Measurements from ENCODE around the gene PITX2.

The PITX2 gene

DNA sequence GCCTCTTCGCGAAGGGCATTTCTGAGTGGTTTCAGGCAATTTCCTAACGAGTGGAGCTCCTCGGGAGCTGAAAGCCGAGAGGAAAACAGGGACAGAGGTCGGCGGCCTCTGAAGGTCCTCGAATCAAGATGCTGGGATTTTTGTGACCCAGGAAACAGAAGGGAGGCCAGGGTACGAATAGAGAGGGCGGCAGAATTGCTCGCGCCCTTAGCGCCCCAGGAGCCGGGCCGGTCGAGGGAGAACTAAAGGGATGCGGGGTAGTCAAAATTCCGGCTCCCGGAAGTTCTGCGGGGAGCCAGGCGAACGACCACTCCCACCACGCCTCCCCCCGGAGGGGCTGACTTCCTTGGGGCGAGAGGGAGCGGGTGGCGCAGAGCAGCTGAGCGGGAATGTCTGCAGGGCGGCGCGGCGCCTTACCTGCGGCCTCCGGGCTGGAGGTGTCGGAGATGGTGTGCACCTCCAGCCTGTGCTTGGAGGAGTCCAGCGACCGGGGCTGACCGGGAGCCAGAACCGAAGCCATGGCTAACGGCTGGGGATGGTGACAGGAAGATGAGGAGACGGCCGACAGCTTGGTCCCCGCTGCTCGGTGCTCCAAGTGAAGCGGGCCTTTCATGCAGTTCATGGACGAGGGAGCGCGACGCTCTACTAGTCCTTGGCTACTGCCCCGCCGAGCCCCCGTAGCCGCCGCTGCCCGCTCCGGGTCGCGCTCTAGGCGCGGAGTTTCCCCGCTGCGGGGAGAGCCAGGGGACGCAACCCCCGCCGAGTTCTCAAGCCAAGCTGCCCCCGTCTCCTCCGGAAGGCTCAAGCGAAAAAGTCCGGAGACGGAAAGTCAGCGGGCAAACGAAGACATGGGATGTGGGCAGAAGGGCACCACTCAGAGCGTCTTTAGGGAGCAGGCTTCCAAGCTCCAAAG lies 782 bp downstream of the PITX2 start:
- DNase-seq = no peak

DNA sequence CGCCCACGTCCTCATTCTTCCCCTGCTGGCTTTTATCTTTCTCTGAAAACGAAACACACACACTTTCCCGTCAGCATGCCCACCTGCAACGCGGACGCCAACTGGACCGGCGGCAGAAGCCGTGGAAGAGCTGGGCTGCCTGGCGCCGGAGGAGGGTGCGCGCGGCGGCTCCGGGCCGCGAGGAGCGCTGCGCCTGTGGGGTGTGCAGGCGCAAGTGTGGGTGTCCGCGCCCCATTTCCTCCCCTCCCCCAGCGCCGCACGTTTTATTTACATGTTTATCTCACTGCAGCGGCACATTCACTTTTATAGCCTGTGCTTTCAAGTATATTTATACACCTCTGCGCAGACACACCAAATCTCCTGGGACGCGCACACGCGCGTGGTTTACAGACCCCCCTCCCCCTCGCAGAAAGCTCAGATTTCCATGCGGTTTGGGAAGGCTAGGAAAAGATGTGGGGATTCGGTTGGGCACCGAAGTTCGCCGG lies 1.5 kb downstream of the PITX2 start:
- no peak for DNase-seq

GRCh38 chr4:110620691-110621327 lies 2.1 kb downstream of the PITX2 start:
- DNase-seq = no peak

- DNase-seq = no peak
Measured at GRCh38 chr4:110620322-110620690, 2.6 kb downstream of the PITX2 start.

DNA sequence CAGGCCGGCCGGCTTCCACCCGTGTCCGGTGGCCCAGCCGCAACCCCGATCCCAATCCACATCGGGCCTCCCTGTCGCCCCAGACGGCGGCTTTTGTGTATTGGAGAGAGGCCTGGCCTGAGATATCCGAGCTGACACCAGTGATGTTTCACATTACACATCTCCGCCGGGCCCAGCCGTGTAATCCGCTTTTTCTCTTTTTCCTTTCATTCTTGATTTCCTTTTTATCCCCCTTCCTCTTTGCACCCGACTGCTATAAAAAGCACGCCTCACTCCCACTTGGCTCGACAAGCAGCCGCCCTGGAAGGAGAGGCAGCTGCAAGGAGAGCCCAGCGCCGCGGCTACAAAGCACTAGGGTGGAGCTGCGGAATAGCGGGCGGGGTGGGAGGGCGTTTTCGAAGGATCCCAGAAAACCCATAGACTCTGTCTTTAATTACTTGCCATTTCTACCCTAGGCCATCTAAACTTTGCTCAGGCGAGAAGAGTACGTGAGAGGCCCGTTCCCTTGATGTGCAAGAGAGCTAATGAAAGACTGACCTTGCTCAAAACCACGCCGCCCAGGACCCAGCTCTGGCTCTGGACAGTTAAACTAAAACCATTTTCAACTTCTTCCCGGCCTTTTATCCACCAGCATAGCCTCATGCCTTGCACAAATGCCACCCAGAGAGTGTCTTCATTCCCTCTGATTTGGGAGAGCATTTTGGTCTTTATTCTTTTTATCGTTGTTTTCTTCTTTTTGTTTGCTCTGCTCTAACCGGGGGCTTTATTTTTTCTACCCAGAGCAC lies 3.2 kb downstream of the PITX2 start:
- no peak for DNase-seq

- no peak for DNase-seq
Measured at GRCh38 chr4:110618581-110619462, 4.1 kb downstream of the PITX2 start.

GRCh38 chr4:110617646-110618580 lies 5.0 kb downstream of the PITX2 start:
- no peak for DNase-seq

GRCh38 chr4:110617075-110617640 lies 5.7 kb downstream of the PITX2 start:
- DNase-seq = no peak

GRCh38 chr4:110616238-110617074 lies 6.4 kb downstream of the PITX2 start:
- no peak for DNase-seq

GRCh38 chr4:110615353-110616237 lies 7.3 kb downstream of the PITX2 start:
- no peak for DNase-seq

DNA sequence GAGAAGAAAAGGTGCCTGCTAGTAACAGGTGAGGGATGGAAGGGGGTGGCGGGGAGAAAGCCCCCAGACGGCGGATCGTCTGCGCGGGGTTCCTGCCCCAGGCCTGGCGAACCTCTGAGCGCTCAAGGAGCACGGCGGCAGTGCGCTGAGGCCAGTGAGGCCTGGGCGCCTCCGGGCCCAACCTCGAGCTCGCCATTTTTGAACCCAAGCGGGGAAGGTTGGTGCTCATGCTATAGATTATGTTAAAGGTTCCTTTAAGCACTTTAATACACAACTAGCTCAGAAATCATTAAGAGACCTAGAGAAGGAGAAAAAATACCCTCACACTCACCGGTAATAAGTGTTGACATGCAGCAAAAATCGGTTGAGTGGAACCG lies 7.9 kb downstream of the PITX2 start:
- DNase-seq = no peak

DNA sequence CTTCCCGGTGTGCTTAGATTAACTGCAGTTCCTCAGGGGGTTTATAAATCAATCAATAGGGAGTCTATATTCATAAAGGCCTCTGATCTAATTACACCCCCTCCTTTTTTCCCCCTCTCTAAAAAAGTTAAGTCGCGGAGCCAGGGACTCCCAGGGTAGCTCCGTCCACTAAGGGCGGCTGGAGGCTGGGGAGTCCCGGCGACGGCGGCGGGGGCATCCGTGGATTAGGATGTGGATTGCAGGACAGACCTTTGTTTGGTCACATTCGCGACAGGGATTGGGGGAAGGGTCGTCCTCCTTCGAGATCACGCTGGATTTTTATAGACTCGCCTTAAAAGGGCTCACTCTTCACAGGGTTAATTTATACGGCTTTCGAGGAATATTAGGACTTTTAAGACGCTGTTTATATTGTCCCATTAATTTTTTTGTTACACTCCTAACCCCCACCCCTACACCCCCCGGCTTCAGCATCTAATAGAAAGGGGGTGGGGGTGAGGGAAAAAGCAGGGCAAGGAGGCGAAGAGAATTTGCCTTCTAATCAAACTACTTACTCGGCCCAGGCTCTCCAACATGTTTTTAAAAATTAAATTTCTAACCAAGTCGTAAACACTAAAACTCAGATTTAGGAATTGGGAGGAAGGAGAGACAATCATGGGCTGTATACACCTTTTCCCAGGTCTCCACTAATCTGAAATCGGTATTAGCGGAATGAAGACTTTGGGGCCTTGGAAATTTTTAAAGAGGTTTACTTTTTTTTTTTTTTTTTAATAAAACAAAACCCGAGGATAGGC lies 8.5 kb downstream of the PITX2 start:
- DNase-seq = no peak

- DNase-seq = no peak
Measured at GRCh38 chr4:110613745-110614144, 9.1 kb downstream of the PITX2 start.

DNA sequence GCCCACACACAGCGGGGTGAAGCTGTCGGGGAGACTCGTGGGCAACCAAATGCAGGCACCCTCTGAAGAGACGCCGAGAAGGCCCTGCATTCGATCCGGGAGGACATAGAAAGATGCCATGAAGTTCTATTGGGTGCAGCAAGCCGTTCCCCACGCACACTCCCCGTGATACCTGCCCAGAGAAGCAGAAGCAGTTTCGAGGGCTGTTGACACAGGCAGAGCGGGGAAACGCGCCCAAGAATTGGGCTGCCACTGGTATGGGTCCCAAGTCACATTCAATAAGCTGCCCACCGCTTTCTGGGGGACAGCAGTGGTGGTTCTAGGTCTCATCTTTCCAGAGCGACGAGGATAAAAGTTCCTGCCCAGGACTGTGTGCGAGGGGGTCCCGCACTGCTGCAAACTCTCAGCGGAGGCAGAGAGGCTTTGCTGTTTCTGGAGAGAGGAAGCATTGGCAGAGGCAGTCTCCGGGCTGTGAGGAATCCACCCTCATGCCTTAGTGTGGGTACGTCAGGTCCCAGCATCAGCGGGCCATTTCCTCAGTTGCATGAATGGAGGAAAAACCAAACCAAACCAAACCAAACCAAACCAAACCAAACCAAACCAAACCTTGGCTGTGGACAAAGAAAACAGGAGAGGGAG lies 10.1 kb downstream of the PITX2 start:
- no peak for DNase-seq

DNA sequence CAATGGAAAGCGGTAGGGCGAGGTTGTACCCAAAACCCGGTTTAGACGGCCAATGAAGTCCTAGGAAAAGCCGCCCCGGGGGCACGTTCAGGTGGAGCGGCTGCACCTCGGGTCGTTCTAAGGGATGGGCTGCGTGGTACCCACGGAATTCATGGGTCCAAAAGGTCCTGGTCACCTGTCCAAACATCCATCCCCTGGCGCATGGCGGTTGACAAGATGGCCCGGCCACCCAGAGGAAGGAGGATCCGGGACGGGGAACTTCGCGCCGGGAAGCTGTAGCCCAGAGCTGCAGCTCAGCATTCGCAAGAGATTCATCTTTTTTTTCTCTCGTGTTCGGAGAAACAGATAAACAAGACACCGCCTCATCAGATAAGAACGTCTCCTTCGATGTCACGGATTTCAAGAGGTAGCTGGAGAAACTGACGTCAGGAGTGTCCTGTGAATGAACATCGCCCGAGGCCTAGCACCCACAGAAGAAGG lies 10.9 kb downstream of the PITX2 start:
- no peak for DNase-seq

- DNase-seq = no peak
Measured at GRCh38 chr4:110610940-110611831, 11.7 kb downstream of the PITX2 start.

GRCh38 chr4:110610620-110610939 lies 12.3 kb downstream of the PITX2 start:
- no peak for DNase-seq

Data from DMS 273 treated with DMSO at 0.1 percent for 48 hours (cell line).